ENCODE measurements around the gene CDH23. TPM values are rescaled to one million over a fixed set of nuclear protein-coding genes. Genes with fewer than 3 reads are reported as not detected.

The CDH23 gene
- total RNA-seq (10 to 100 TPM in 5 of 7 donors, 1 to 10 TPM in 2; 8.4 to 19.9 (median 12.8) TPM), polyA plus RNA-seq (1 to 10 TPM; 2.0 to 4.8 (median 3.3) TPM)
- long read RNA-seq, donor 1, partial matches to known transcripts, result 5 of 29 reads
- long read RNA-seq, donor 1, other reads (novel, unspliced or antisense), result 24 of 29 reads
- long read RNA-seq, donor 2, partial matches to known transcripts, result 59 of 88 reads
- long read RNA-seq, donor 2, other reads (novel, unspliced or antisense), result 29 of 88 reads

GRCh38 chr10:71396711-71397295, at the start of gene CDH23:
CDH23 (plus strand) TSS chr10:71396920; CDS start chr10:71439832, 42,912 bp downstream.
- no peak for DNase-seq
- WGBS, 5 donors, result 0 to 3% (median 1%) methylated on average over 6 to 91 of the region's 91 CpGs
- H3K27me3 ChIP-seq (replicated peaks in 1 of 7), result peaks cover 3 to 87% (median 28%) of the 10 kb centered on the region in 7 donors
- no peaks in the 10 kb centered on the region for H3K9me3 ChIP-seq
- peak within 1 kb of the TSS in 1 of 8 donors; percentile 43 for H3K27ac ChIP-seq
- H3K4me3 ChIP-seq, result peak within 1 kb of the TSS; percentile 37 to 75 (median 48)
- intact Hi-C loops (cut with DNase I; ENCODE audit: low total_unique reads), result loop anchor here (5.0 to 10.0 kb wide), 2 partner anchors 170 to 308 kb away; no protein-coding TSS in a partner anchor
- TF ChIP-seq POLR2AphosphoS5 (IDR thresholded peaks at IDR 0.05) (peak in 1 of 3 donors; percentile 46), POLR2A (IDR thresholded peaks at IDR 0.05) (no peak), CTCF (IDR thresholded peaks at IDR 0.05 in 8 of 11, conservative IDR thresholded peaks at IDR 0.05 in 3 of 11) (no peak)
- H3K36me3 ChIP-seq, result no peaks in the 10 kb centered on the region
- H3K4me1 ChIP-seq, result peaks cover 7 to 32% (median 18%) of the 10 kb centered on the region in 6 donors

- H3K36me3 ChIP-seq, result peaks cover 0 to 24% (median 0%) of the 10 kb centered on the region in 6 donors
- no peaks in the 10 kb centered on the region for H3K9me3 ChIP-seq
- intact Hi-C loops (cut with DNase I; ENCODE audit: low total_unique reads), result no loop called here
- WGBS, 5 donors, result 79 to 93% (median 80%) methylated on average over 13 to 14 of the region's 14 CpGs
- H3K4me1 ChIP-seq, result peaks cover 0 to 39% (median 12%) of the 10 kb centered on the region in 6 donors
- no peaks in the 10 kb centered on the region for H3K27me3 ChIP-seq (replicated peaks in 1 of 7)
- no peak overlapping the region for H3K4me3 ChIP-seq
- TF ChIP-seq CTCF (IDR thresholded peaks at IDR 0.05 in 8 of 11, conservative IDR thresholded peaks at IDR 0.05 in 3 of 11), result no peak
- no peak for TF ChIP-seq POLR2A (IDR thresholded peaks at IDR 0.05)
- no peak for TF ChIP-seq POLR2AphosphoS5 (IDR thresholded peaks at IDR 0.05)
- DNase-seq, result no peak
- H3K27ac ChIP-seq, result no peak overlapping the region
Measured at GRCh38 chr10:71347587-71348395, 48.9 kb upstream of the CDH23 start.

GRCh38 chr10:71348850-71349249, 47.9 kb upstream of the CDH23 start:
- 85 to 100% (median 98%) methylated on average over 1 of the region's 1 CpG for WGBS, 5 donors
- DNase-seq, result no peak

More at GRCh38 chr10:71348850-71349249, 47.9 kb upstream of the CDH23 start:
- Histone ChIP-seq H3K4me3 (no peak overlapping the region), H3K36me3 (peaks cover 0 to 35% (median 0%) of the 10 kb centered on the region in 6 donors), H3K4me1 (peaks cover 0 to 29% (median 4%) of the 10 kb centered on the region in 6 donors), H3K27me3 (replicated peaks in 1 of 7) (no peaks in the 10 kb centered on the region), H3K27ac (no peak overlapping the region), H3K9me3 (no peaks in the 10 kb centered on the region)
- intact Hi-C loops (cut with DNase I; ENCODE audit: low total_unique reads), result no loop called here
- TF ChIP-seq CTCF (IDR thresholded peaks at IDR 0.05 in 8 of 11, conservative IDR thresholded peaks at IDR 0.05 in 3 of 11), result no peak
- no peak for TF ChIP-seq POLR2AphosphoS5 (IDR thresholded peaks at IDR 0.05)
- TF ChIP-seq POLR2A (IDR thresholded peaks at IDR 0.05), result no peak
